Dedifferentiated amniotic fluid mesenchymal stem cell (primary cell): Measurements from ENCODE around the gene NOC2L.
A peak's percentile ranks its signal among the peaks of the same experiment; 100 is the strongest.
"Not testable (repeated sequence)": the region's sequence is repeated elsewhere in the genome, so short reads cannot be mapped to it uniquely, and the experiment has no call there.

ENCODE experiments used
- DNase-seq: peaks from one replicate; pipeline ENCODE4 v3.0.0-alpha.2; 2016; ENCODE audit errors: extremely low spot score

Gene NOC2L

DNA sequence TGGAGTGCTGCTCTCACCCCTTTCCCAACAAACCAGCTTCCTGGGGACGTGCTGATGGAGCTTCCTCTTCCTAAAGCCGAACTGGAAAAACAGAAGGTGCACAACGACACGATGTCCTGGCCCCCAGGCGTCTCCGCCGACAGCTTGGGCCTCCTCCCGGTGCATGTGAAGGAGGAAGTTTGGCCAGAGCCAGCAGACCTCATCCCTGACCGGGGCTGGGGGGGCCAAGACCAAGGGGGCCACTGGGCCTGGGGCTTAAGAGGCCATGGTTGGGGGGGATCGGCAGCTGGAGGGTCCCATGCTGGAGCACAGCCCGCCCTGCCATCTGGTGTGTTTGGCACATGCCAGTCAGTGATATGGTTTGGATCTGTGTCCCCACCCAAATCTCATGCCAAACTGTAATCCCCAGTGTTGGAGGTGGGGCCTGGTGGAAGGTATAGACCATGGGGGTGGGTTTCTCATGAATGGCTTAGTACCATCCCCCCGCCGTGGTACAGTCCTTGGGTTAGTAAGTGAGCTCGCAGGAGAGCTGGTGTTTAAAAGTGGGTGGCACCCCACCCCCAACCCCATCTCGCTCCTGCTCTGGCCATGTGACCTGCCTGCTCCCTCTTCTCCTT is 34.4 kb upstream of the NOC2L start:
- DNase-seq = no peak

DNA sequence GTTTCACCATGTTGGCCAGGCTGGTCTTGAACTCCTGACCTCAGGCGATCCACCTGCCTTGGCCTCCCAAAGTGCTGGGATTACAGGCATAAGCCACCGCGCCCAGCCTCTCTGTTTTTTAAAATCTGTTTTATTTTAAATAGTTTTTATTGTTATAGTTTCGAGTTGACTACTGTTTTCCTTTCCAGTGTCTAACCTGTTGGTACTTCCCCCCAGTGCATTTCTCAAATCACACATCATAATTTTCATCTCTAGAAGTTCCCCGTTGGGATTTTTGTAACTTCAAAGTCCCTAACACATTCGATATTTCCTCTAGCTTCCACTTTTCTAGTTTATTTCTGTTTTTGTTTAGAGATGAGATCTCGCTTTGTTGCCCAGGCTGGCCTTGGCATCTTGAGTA is 33.3 kb upstream of the NOC2L start:
- DNase-seq = no peak

DNA sequence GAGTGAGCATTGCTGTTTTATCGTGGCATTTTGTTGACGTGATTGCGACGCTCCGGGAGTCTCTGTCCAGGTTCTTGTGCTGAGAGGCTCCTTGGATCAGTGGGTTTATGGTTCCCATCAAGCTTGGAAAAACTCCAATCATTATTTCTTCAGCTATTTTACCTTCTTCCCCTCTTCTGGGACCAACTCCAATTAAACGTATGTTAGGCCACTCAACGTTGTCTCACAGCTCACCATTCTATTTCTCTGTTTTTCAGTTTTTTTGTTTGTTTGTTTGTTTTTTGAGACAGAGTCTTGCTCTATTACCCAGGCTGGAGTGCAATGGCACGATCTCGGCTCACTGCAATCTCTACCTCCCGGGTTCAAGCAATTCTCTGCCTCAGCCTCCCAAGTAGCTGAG is 32.8 kb upstream of the NOC2L start:
- DNase-seq = no peak

DNA sequence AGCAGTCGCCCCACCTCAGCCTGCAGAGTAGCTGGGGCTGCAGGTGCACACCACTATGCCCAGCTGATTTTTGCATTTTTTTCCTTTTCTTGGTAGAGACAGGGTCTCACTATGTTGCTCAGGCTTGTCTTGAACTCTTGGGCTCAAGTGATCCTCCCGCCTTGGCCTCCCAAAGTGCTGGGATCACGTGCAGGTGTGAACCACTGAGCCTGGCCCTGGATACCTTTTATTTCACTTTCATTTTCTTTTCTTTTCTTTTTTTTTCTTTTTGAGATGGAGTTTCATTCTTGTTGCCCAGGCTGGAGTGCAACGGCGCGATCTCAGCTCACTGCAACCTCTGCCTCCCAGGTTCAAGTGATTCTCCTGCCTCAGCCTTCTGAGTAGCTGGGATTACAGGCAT is 32.2 kb upstream of the NOC2L start:
- not testable (repeated sequence) for DNase-seq

DNA sequence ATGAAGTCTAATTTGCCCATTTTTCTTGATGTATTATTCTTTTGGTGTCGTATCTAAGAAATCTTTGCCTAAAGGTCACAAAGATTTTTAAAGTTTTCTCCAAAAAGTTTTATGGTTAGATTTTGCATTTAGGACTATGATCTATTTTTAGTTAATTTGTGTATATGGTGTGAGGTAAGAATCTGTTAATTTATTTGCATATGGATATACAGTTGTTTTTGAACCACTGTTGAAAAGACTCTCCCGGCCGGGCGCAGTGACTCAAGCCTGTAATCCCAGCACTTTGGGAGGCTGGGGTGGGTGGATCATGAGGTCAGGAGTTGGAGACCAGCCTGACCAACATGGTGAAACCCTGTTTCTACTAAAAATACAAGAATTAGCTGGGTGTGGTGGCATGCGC is 29.0 kb upstream of the NOC2L start:
- not testable (repeated sequence) for DNase-seq

DNA sequence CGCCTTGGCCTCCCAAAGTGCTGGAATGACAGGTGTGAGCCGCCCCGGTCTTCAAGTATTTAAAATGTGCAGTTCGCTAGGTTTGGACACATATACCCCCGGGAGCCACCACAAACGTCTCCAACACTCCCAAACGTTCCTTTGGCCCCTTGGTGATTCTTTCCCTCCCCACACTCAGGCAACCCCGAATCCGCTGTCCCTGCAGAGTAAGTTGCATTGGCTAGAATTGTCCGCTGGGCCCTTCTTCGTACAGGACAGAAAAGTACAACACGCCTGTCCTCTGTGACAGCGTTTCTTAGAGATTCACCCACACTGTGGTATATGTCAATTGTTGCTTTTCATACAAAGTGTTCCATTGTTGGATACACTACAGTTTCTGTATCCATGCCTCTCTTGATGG is 26.1 kb upstream of the NOC2L start:
- DNase-seq = no peak

DNA sequence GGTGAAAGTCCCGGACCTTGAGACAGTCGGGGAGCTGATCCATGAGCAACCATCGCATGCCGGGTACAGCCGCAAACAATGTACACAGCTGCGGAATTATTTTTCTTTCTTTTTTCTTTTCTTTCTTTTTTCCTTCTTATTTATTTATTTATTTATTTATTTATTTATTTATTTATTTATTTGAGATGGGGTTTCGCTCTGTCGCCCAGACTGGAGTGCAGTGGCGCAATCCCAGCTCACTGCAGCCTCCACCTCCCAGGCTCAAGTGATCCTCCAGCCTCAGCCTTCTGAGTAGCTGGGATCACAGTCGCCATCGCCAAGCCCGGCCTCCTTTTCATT is 25.4 kb upstream of the NOC2L start:
- DNase-seq = no peak

DNA sequence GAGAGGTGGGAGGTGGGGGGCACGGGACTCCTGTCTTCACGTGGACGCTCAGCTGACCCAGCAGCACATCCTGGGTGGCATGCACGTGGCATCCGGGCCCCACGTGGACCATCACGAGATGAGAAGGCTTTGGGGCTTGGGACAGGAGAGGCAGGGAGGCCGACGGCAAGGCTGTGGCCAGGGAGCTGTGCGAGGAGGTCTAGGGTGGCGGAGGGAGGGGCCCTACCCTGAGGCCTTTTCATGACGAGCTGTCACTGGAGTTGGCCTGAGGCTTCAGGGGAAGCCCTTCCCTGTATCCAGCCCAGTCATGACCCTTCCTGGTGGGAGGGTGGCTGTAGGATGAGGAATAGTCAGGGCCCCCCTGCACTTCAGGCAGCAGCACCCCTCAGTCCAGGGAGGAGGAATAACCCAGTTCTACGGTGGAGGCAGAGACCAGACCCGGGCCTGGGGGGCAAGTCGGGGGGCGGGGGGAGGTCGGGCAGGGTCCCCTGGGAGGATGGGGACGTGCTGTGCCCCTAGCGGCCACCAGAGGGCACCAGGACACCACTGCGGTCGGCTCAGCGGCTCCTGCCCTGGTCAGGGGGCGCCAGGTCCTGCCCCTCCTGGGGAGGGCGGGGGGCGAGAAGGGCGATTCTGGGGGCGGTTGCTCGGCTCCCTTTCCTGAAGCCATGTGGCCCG is 24.9 kb upstream of the NOC2L start:
- no peak for DNase-seq

DNA sequence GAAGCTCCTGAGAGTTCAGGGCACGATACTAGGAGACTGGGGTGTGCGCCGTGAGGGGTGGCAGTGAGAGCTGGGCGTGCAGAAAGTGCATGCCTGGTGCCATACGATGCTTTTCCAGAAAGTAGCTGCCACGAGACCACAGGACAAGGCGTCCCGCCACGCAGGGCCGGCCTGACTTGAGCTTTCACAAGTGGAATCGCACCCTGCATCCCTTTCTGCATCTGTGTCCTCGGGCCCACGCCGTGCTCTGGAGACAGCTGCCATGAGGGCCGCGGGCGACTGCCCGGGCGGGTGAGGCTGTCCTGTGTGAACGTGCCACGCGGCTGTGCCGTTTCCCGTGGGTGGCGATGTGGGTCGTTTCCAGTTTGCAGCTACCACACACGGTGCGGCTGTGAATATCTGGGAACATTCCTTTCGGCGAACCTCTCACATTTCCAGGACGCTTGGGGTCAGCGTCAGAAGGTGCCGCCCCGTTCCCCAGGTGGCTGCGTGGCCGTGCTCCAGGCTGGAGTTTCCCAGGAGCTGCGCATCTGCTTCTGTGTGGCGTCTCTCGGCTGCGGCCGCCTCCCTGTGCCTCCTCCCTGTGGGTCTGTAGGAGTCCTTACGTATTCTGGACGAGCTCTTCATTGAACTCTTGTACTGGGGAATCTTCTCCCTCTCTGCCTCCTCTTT is 23.8 kb upstream of the NOC2L start:
- no peak for DNase-seq

DNA sequence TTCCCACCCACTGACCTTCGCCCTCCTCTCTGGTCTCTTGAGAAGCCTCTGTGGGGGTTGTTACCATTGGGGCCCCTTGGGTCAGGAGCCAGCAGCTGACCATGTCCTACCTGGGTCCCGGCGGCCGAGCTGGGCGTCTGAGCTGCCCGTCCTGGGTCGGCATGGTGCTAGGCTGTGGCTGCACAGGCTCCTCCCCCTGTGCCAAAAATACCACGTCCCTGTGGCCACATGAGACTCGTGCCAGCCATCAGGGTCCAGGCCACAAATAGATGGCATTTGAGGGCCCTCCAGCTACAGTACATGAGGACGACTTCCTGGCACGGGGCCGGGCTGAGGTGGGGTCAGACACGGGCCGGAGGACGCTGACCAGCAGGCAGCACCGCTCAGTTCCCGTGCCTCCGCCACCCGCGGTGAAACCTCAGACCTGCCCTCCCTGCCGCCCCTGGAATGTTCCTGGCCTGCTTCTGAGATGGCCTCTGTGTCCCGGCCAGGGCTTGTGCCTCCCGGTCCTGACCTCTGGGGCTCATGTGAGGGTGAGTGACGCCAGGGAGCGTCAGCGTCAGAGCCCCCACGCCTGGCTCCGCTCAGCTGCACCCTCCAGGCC is 23.0 kb upstream of the NOC2L start, which contains the start of gene PERM1:
Gene PERM1 (minus strand): TSS at position 139 of the 604 bp plus-strand sequence. CDS start 1,064 bp downstream, outside the sequence.
- DNase-seq = no peak

DNA sequence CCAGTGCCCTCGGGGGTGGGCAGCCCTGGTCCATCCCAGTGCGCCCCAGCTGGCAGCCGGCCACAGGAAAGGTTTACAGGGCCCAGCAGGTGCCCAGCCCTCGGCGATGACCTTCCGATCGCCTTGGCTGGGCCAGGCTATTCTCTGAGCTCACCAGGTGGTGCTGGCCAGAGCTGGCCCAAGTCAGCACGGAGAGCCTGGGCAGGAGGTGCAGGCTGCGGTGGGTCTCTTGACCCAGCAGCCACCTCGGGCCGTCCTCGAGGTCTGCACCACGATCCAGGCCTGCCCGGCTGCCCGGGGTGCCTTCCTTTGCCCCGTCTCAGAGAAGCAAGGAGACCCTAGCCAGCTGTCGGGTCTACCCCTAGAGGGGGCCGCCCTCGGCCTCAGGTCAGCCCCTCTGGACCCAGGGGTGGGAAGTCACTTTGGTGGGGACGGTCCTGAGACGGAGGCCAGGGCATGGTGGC is 22.5 kb upstream of the NOC2L start:
- no peak for DNase-seq

DNA sequence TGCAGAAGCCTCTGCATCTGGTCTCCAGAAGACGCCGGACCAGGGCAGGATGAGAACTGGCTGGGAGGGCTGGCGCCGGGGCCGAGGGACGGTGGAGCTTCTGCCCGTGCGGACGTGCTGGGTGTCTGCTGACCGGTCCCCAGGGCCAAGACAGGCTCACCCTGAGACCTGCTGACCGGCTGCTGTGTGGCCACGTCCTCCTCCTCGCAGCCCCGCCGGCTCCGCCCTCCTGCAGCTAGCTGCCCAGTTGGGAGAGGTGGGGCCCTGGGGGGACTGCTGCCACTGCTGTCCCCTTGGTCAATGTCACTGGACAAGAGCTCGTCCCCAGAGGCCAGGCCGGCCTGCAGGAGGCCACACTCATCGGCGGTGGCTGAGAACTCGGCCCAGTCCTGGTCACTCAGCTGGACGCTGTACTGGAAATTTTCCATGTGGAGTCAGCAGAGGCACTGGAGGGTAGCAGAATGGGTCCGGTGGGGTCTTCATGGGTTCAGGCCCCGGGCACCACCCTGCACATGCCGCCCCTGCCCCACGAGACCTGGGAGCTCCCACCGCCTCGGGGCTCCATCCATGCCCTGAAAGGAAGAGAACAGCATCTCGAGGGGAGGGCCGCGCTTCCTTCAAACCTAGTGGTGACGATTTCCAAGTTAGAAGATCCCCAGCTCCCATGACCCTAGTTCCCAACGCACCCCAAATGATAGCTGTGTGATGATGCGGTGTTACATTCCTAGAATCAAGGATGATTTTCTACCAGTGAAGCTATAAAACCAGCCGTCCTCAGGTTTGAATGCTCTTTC is 21.7 kb upstream of the NOC2L start:
- DNase-seq = no peak

DNA sequence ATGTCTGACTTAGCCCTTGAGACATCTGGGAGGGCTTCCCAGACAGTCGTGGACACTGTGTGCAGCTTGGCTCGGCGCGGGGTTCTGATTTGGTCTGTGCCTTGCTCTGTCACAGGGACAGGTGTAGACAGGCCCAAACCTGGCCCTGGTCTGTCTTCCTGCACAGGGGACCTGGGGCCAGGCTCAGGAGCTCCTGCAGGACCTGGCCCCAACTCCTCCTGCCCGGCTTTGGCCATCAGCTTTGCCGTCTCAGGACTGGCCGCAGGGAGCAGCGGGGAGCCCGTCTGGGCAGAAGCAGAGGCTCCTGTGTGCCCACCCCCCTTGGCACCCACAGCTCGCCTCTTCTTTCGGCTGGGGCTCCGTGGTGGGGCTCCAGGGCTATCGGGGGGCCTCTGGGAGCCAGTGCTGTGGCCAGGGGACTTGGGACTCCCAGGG is 21.1 kb upstream of the NOC2L start:
- no peak for DNase-seq

DNA sequence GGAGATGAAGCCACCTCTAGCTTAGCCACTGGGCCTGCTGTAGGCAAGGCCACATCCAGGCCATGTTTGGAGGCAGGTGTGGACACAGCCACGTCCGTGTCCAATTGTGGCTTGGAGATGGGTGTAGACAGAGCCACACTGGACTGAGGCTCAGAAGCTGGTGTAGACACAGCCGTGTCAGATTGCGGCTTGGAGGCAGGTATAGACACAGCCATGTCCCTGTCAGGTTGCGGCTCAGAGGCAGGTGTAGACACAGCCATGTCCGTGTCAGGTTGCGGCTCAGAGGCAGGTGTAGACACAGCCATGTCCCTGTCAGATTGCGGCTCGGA is 20.7 kb upstream of the NOC2L start:
- DNase-seq = no peak

DNA sequence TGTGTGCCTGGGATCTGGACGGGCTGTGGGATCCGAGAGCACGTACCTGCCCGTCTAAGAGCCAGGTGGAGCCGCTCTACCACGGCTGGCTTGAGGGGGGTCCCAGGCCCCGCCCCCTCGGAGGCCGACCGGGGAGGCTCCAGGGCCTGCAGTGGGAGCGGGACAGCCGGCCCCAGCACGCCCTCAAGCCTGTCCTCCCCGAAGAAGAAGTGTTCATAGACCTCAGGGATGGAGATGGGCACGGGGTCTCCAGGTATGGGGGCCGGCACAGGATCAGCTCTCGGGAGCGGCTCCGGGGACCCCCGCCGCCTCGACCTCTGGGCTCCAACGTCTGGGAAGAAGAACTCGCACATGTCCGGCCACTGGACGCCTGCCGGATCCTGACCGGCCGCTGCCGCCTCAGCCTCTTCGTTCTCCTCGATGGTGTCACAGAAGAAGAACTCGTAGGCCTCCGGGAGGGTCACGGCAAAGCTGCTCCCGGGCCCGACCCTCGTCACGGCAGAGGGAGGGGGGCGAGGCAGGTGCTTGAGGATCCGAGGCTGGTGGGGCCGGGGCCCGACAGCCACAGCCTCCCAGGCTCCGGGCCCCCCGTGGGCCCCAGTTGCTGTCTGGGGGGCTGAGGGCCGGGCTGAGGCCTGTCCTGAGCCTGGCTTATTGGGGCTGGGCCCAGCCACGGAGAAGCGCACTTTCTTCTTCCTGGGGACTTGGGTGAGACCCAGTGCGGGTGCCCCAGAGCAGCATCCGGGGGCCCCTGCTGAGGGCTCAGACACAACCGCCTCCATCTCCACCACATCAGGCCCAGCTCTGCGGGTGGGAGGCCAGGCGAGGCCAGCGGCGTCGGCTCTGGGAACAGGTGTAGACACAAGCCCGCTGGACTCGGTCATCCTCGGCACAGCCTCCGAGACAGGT is 20.0 kb upstream of the NOC2L start:
- DNase-seq = no peak

DNA sequence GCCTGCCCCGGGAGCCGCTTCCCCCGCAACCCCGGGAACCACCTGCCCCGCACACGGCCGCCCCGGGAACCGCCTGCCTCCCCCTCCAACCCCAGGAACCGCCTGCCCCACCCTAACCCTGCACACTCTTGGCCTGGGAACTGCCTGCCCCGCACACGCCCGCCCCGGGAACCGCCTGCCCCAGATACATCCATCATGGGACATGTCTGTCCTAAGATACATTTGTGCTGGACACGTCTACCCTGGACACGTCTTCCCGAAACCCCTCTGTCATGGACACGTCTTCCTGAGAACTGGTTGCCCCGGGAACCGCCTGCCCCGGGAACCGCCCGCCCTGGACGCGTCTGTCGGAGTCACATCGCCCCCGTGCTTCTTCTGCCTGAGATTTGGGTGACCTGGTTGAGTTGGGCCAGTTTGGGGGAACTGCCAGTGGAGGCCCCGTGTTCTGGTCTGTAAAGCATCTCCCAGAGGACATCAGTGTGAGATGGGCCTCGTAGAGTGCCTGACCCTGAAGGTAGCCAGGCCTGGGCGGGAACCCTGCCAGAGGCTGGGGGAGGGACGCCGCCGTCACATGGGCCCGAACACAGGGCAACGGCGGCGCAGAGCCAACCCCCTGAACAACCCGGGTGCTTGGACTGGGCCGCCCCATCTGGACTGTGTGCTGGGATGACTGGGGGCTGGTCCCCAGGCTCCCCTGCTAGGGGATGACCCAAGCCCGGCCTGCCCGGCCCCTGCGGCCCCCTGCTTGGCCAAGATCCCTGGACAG is 19.2 kb upstream of the NOC2L start:
- no peak for DNase-seq

DNA sequence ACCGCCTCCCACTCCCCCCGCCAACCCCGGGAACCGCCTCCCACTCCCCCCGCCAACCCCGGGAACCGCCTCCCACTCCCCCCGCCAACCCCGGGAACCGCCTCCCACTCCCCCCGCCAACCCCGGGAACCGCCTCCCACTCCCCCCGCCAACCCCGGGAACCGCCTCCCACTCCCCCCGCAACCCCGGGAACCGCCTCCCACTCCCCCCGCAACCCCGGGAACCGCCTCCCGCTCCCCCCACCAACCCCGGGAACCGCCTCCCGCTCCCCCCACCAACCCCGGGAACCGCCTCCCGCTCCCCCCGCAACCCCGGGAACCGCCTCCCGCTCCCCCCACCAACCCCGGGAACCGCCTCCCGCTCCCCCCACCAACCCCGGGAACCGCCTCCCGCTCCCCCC is 17.7 kb upstream of the NOC2L start:
- not testable (repeated sequence) for DNase-seq

DNA sequence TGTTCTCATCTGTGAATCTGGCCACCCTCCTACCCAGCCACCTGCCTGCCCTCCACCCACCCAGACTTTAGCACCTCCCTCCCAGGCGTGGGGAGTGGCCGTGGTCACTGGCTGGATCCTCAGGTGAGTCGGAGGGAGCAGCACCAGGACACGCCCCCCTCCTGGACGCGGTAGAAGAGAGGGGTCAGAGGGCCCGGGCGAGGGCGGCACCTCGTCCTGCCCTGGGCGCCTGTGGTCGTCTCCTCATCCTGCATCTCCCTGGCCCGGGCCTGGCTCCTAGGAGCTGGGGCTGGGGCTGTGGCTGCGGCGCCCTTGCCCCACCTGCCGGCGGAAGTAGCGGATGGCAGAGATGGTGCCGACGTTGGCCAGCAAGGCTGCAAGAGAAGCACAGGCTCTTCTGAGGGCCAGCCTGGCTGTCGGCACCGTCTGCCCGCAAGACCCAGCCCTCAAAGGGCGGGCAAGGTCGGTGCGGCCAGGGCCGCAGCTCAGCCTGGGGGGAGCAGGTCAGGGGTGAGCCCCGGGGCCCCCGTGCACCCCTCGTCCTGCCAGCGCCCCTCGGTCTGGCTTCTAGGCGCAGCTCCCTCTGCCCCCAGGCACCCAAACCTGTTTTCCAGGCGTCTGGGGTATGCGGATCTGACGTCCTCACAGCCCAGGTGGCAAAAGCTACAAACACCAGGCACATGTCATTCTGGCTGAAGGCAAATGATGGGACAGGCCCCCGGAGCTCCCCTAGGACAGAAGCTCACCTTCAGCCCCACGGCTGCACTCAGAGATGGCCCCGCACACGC is 17.0 kb upstream of the NOC2L start:
- peak; percentile 36 for DNase-seq

DNA sequence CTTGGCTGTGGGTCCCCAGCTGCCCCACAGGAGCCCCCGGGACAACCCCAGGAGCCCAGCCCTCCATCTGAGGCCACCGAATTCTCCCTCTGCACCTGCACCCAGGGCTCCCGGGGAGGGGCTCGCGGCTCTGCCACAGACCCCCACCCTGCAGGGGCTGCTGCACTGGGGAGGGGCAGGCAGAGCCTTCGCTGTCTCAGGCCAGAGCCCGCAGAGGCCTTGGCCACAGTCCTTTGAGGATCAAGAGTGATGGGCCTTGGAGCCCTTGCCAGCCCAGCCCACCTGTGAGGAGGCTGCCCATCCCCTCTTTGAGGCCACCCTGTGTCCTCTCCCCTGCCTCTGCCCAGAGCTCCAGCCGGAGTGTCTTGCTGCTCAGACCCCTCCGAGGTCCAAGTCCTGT is 16.3 kb upstream of the NOC2L start:
- no peak for DNase-seq
